H9 (cell line): ENCODE data around the gene SFXN5. TPM values are rescaled to one million over a fixed set of nuclear protein-coding genes. Genes with fewer than 3 reads are reported as not detected.

ENCODE experiments used
- DNase-seq: peaks from one replicate; pipeline ENCODE4 v3.0.0-alpha.2; 2017
- H2AFZ ChIP-seq: one replicate; pipeline ENCODE4 v1.6.1; 2013; ENCODE audit warnings: mild to moderate bottlenecking, low read length, control low read depth, moderate library complexity
- H2AK5ac ChIP-seq: 2 replicates; pipeline ENCODE4 v1.6.1; 2013; ENCODE audit warnings: low read length, control low read depth, mixed read lengths; ENCODE audit not compliant: insufficient read length
- H2BK120ac ChIP-seq: one replicate; pipeline ENCODE4 v1.6.1; 2013; ENCODE audit warnings: low read depth, mild to moderate bottlenecking, low read length, control low read depth, inconsistent platforms; ENCODE audit not compliant: poor library complexity, severe bottlenecking
- H2BK12ac ChIP-seq: 2 replicates; pipeline ENCODE4 v1.6.1; 2013; ENCODE audit warnings: low read length, control low read depth, mixed read lengths, low read depth; ENCODE audit not compliant: insufficient read length
- H2BK15ac ChIP-seq: 2 replicates; pipeline ENCODE4 v1.6.1; 2013; ENCODE audit warnings: low read depth, low read length, control low read depth
- H2BK20ac ChIP-seq: one replicate; pipeline ENCODE4 v1.6.1; 2013; ENCODE audit warnings: low read depth, mild to moderate bottlenecking, low read length, control low read depth, inconsistent platforms; ENCODE audit not compliant: poor library complexity, severe bottlenecking
- H2BK5ac ChIP-seq: 2 replicates; pipeline ENCODE4 v1.6.1; 2013; ENCODE audit warnings: low read length, control low read depth, mixed read lengths; ENCODE audit not compliant: insufficient read length
- H3K14ac ChIP-seq: 2 replicates; pipeline ENCODE4 v1.6.1; 2013; ENCODE audit warnings: low read length, control low read depth; ENCODE audit not compliant: insufficient read depth
- H3K18ac ChIP-seq: 2 replicates; pipeline ENCODE4 v1.6.1; 2013; ENCODE audit warnings: low read depth, mild to moderate bottlenecking, mixed read lengths, low read length, control low read depth; ENCODE audit not compliant: insufficient read length
- H3K23ac ChIP-seq: 2 replicates; pipeline ENCODE4 v1.6.1; 2013; ENCODE audit warnings: low read length, control low read depth, mixed read lengths, low read depth; ENCODE audit not compliant: insufficient read length
- H3K23me2 ChIP-seq: 2 replicates; pipeline ENCODE4 v1.6.1; 2013; ENCODE audit warnings: low read depth, mild to moderate bottlenecking, mixed read lengths, low read length, control low read depth; ENCODE audit not compliant: insufficient read length, poor library complexity, severe bottlenecking
- H3K27ac ChIP-seq: 2 replicates; pipeline ENCODE4 v1.5.1; 2013; ENCODE audit warnings: low read length, control low read depth, mixed read lengths, low read depth; ENCODE audit not compliant: insufficient read length
- H3K27me3 ChIP-seq: 2 replicates; pipeline ENCODE4 v1.6.1; 2013; ENCODE audit warnings: low read length, control low read depth, inconsistent platforms; ENCODE audit not compliant: insufficient read depth
- H3K4ac ChIP-seq: 2 replicates; pipeline ENCODE4 v1.6.1; 2013; ENCODE audit warnings: low read depth, mild to moderate bottlenecking, control low read depth, inconsistent platforms, low read length, moderate library complexity
- H3K4me1 ChIP-seq: 2 replicates; pipeline ENCODE4 v1.6.1; 2013; ENCODE audit warnings: low read length, control low read depth, inconsistent platforms; ENCODE audit not compliant: insufficient read depth
- H3K4me2 ChIP-seq: 2 replicates; pipeline ENCODE4 v1.6.1; 2013; ENCODE audit warnings: low read length, control low read depth, mixed read lengths; ENCODE audit not compliant: insufficient read length, insufficient read depth
- H3K56ac ChIP-seq: 2 replicates; pipeline ENCODE4 v1.6.1; 2013; ENCODE audit warnings: low read depth, mild to moderate bottlenecking, mixed read lengths, low read length, control low read depth; ENCODE audit not compliant: insufficient read length
- H3K79me1 ChIP-seq: 2 replicates; pipeline ENCODE4 v1.6.1; 2013; ENCODE audit warnings: low read depth, mild to moderate bottlenecking, moderate library complexity, low read length, control low read depth, inconsistent platforms; ENCODE audit not compliant: insufficient read depth, poor library complexity, severe bottlenecking
- H3K79me2 ChIP-seq: 2 replicates; pipeline ENCODE4 v1.6.1; 2013; ENCODE audit warnings: low read length, control low read depth, inconsistent platforms; ENCODE audit not compliant: insufficient read depth
- H3K9ac ChIP-seq: 2 replicates; pipeline ENCODE4 v1.6.1; 2013; ENCODE audit warnings: low read length, control low read depth, mixed read lengths; ENCODE audit not compliant: insufficient read length; ENCODE audit errors: extremely low read depth
- H3K9me3 ChIP-seq: one replicate; pipeline ENCODE4 v1.6.1; 2013; ENCODE audit warnings: low read depth, low read length, inconsistent platforms; ENCODE audit not compliant: control insufficient read depth
- H3T11ph ChIP-seq: one replicate; pipeline ENCODE4 v1.6.1; 2013; ENCODE audit warnings: mild to moderate bottlenecking, low read length, control low read depth, inconsistent platforms
- H4K20me1 ChIP-seq: one replicate; pipeline ENCODE4 v1.6.1; 2013; ENCODE audit not compliant: control insufficient read depth, insufficient read length, insufficient read depth
- H4K5ac ChIP-seq: 2 replicates; pipeline ENCODE4 v1.6.1; 2013; ENCODE audit warnings: low read depth, mild to moderate bottlenecking, mixed read lengths, low read length, control low read depth; ENCODE audit not compliant: insufficient read length
- H4K8ac ChIP-seq: replicated peaks from 2 replicates; pipeline ENCODE4 v1.6.1; 2013; ENCODE audit warnings: low read length, control low read depth, mixed read lengths, low read depth; ENCODE audit not compliant: insufficient read length
- H4K91ac ChIP-seq: 2 replicates; pipeline ENCODE4 v1.6.1; 2013; ENCODE audit warnings: low read depth, mild to moderate bottlenecking, moderate library complexity, mixed read lengths, low read length, control low read depth; ENCODE audit not compliant: insufficient read length
- H3K27ac Mint-ChIP-seq, 3 experiments: 2 replicates in 2 of 3; 3 replicates in 1 of 3; pipeline ENCODE4 v1.8.0; 2020 to 2021; ENCODE audit warnings: mixed read lengths in 3 of 3, mild to moderate bottlenecking in 1 of 3, moderate library complexity in 1 of 3
- H3K27me3 Mint-ChIP-seq: 2 replicates; pipeline ENCODE4 v1.8.0; 2021; ENCODE audit warnings: low read depth, mild to moderate bottlenecking, moderate library complexity, mixed read lengths
- H3K36me3 Mint-ChIP-seq, 3 experiments: 2 replicates in 2 of 3; 3 replicates in 1 of 3; pipeline ENCODE4 v1.8.0; 2020 to 2021; ENCODE audit warnings: low read depth in 3 of 3, mixed read lengths in 3 of 3; ENCODE audit not compliant: insufficient read depth in 1 of 3
- H3K4me1 Mint-ChIP-seq, 2 experiments: 2 replicates each; pipeline ENCODE4 v1.8.0; 2020; ENCODE audit warnings: mixed read lengths in 2 of 2
- H3K4me3 Mint-ChIP-seq, 2 experiments: 2 replicates in 1 of 2; 3 replicates in 1 of 2; pipeline ENCODE4 v1.8.0; 2020 to 2021; ENCODE audit warnings: mild to moderate bottlenecking in 2 of 2, mixed read lengths in 2 of 2, moderate library complexity in 1 of 2
- H3K9me3 Mint-ChIP-seq, 2 experiments: 2 replicates in 1 of 2; 3 replicates in 1 of 2; pipeline ENCODE4 v1.8.0; 2020; ENCODE audit warnings: mild to moderate bottlenecking in 2 of 2, mixed read lengths in 2 of 2, moderate library complexity in 1 of 2
- CTCF ChIP-seq: fragments of 200-600 bp; sonication (generic); conservative IDR thresholded peaks from 3 replicates; pipeline ENCODE4 v1.8.0; 2021; ENCODE audit warnings: antibody characterized with exemption, mild to moderate bottlenecking
- WGBS: extraction: QIAGEN DNeasy Blood & Tissue Kit; methylation state at CpG from one replicate; pipeline ENCODE4 v1.1.7; 2013; ENCODE audit warnings: missing lambda C conversion rate, low lambda C conversion rate, mixed read lengths; ENCODE audit not compliant: insufficient read length; ENCODE audit errors: extremely low coverage; 5-methylcytosine and 5-hydroxymethylcytosine counted together
- total RNA-seq: library from RNA; stranded (reverse); gene quantifications from 2 replicates; pipeline ENCODE4 v1.2.1, GENCODE V29; 2021

Gene SFXN5
- total RNA-seq, 1 experiment from 2014 or later = 30.9 TPM

GRCh38 chr2:73063909-73064875 is 7.3 kb downstream of the SFXN5 start:
- H3K9me3 ChIP-seq = no peaks in the 10 kb centered on the region
- no peak overlapping the region for H3K4ac ChIP-seq
- H3K4me1 ChIP-seq = peaks cover 5% of the 10 kb centered on the region; the same call in 1 of the 2 replicates
- no peak overlapping the region for H4K8ac ChIP-seq
- Mint-ChIP-seq H3K9me3 (no peaks in the 10 kb centered on the region), H3K36me3 (peaks cover 6 to 17% (median 10%) of the 10 kb centered on the region in 3 experiments; a peak in 5 of 7 replicates), H3K4me1 (peaks cover 36 to 41% of the 10 kb centered on the region in 2 experiments), H3K27me3 (no peaks in the 10 kb centered on the region), H3K4me3 (peak overlapping the region in 1 of 2 experiments; percentile 35; a peak in 3 of 5 replicates), H3K27ac (peak overlapping the region; percentile 88 to 97 (median 88))
- DNase-seq = peak; percentile 50
- peaks cover 7% of the 10 kb centered on the region; the same call in 1 of the 2 replicates for H3K79me2 ChIP-seq
- no peak overlapping the region for H3K23ac ChIP-seq
- no peak for TF ChIP-seq CTCF
- H3K9ac ChIP-seq = no peak overlapping the region
- no peaks in the 10 kb centered on the region for H4K20me1 ChIP-seq
- H3K27me3 ChIP-seq = no peaks in the 10 kb centered on the region
- H4K5ac ChIP-seq = no peak overlapping the region
- H2BK5ac ChIP-seq = no peak overlapping the region
- no peak overlapping the region for H4K91ac ChIP-seq
- no peak overlapping the region for H2AK5ac ChIP-seq
- no peak overlapping the region for H2BK12ac ChIP-seq
- no peak overlapping the region for H2BK20ac ChIP-seq
- H3K79me1 ChIP-seq = peaks cover 15% of the 10 kb centered on the region
- H2BK120ac ChIP-seq = no peak overlapping the region
- no peak overlapping the region for H3K4me2 ChIP-seq
- no peak overlapping the region for H3K27ac ChIP-seq
- no peaks in the 10 kb centered on the region for H3K23me2 ChIP-seq
- no peak overlapping the region for H2AFZ ChIP-seq
- H2BK15ac ChIP-seq = no peak overlapping the region
- WGBS = no CpG with 5 or more reads among the region's 8 CpGs
- no peak overlapping the region for H3K56ac ChIP-seq
- H3T11ph ChIP-seq = no peak overlapping the region
- H3K14ac ChIP-seq = no peak overlapping the region
- no peak overlapping the region for H3K18ac ChIP-seq
